Measurements from ENCODE around the gene H2AZ2. TPM values are rescaled to one million over a fixed set of nuclear protein-coding genes. Genes with fewer than 3 reads are reported as not detected.

H2AZ2 gene
- total RNA-seq, 2 donors from 2014 or later = 46.5 to 59.9 TPM

- Histone ChIP-seq H3K36me3 (replicated peaks in 1 of 2; ENCODE audit: insufficient read depth in 1 of 2, low read depth in 2 of 2) (no peaks in the 10 kb centered on the region), H3K4me1 (peaks cover 18% of the 10 kb centered on the region), H3K27ac (no peak overlapping the region), H3K4me3 (no peak overlapping the region), H3K27me3 (no peaks in the 10 kb centered on the region), H3K9me3 (no peaks in the 10 kb centered on the region)
- DNase-seq (no peak), ATAC-seq (no peak)
- intact Hi-C loops (cut with DNase I) = no loop called here
- no peak for TF ChIP-seq POLR2A (IDR thresholded peaks at IDR 0.05)
- TF ChIP-seq CTCF (IDR thresholded peaks at IDR 0.05) = no peak
These were observed 64.5 kb downstream of the H2AZ2 start for GRCh38 chr7:44783407-44783806.

- no peak for DNase-seq
- TF ChIP-seq POLR2A (IDR thresholded peaks at IDR 0.05) (no peak), CTCF (IDR thresholded peaks at IDR 0.05) (no peak)
- Histone ChIP-seq H3K27me3 (no peaks in the 10 kb centered on the region), H3K4me1 (peaks cover 14% of the 10 kb centered on the region), H3K4me3 (no peak overlapping the region), H3K9me3 (no peaks in the 10 kb centered on the region), H3K27ac (no peak overlapping the region), H3K36me3 (replicated peaks in 1 of 2; ENCODE audit: insufficient read depth in 1 of 2, low read depth in 2 of 2) (no peaks in the 10 kb centered on the region)
- intact Hi-C loops (cut with DNase I) = no loop called here
- no peak for ATAC-seq
- 100% methylated on average over 1 of the region's 1 CpG for WGBS, 2 donors
These were observed 65.4 kb downstream of the H2AZ2 start for GRCh38 chr7:44782460-44782859.

Other genes with a start within 250 kb of the H2AZ2 start
- gene OGDH, start 241.5 kb downstream of the H2AZ2 start, total RNA-seq = 10 to 100 TPM; 36.1 to 46.1 TPM
- 10 to 100 TPM; 30.9 to 50.4 TPM for gene ZMIZ2, start 99.2 kb downstream of the H2AZ2 start, total RNA-seq
- gene PPIA, start 51.4 kb downstream of the H2AZ2 start, total RNA-seq = 100 to 1,000 TPM; 352 to 366 TPM
- 10 to 100 TPM; 10.5 to 10.9 TPM for gene PURB, start 37.4 kb upstream of the H2AZ2 start, total RNA-seq
- gene MYO1G, start 130.9 kb upstream of the H2AZ2 start, total RNA-seq = 1 to 10 TPM; 2.3 to 3.3 TPM
- gene CCM2, start 152.1 kb upstream of the H2AZ2 start, total RNA-seq = 10 to 100 TPM; 19.4 to 22.3 TPM
- 1 to 10 TPM in 1 of 2 donors, under 1 TPM in 1; 0.78 to 1.6 TPM for gene NACAD, start 240.9 kb upstream of the H2AZ2 start, total RNA-seq

Measured in body of pancreas (tissue), 4 donors.